T-helper 9 cell (primary cell): Measurements from ENCODE around the gene PTPRN2.
"Not testable (repeated sequence)": the region's sequence is repeated elsewhere in the genome, so short reads cannot be mapped to it uniquely, and the experiment has no call there.

ENCODE experiments used
- DNase-seq: peaks from one replicate; pipeline ENCODE4 v3.0.0-alpha.2; 2020

The PTPRN2 gene

GRCh38 chr7:158246272-158246959 is 341.2 kb downstream of the PTPRN2 start:
- DNase-seq = no peak

- DNase-seq = no peak
Measured at GRCh38 chr7:158245724-158246041, 341.9 kb downstream of the PTPRN2 start.

GRCh38 chr7:158244873-158245723 is 342.5 kb downstream of the PTPRN2 start:
- no peak for DNase-seq

GRCh38 chr7:158244430-158244829 is 343.2 kb downstream of the PTPRN2 start:
- no peak for DNase-seq

- DNase-seq = no peak
Measured at GRCh38 chr7:158241919-158242318, 345.7 kb downstream of the PTPRN2 start.

- no peak for DNase-seq
Measured at GRCh38 chr7:158240801-158241200, 346.8 kb downstream of the PTPRN2 start.

- no peak for DNase-seq
Measured at GRCh38 chr7:158239290-158239981, 348.2 kb downstream of the PTPRN2 start.

- DNase-seq = no peak
Measured at GRCh38 chr7:158238616-158239289, 348.9 kb downstream of the PTPRN2 start.

- DNase-seq = no peak
Measured at GRCh38 chr7:158237672-158238335, 349.8 kb downstream of the PTPRN2 start.

GRCh38 chr7:158236400-158236799 is 351.2 kb downstream of the PTPRN2 start:
- DNase-seq = no peak

- no peak for DNase-seq
Measured at GRCh38 chr7:158235862-158236261, 351.8 kb downstream of the PTPRN2 start.

GRCh38 chr7:158229945-158230344 is 357.7 kb downstream of the PTPRN2 start:
- DNase-seq = no peak

- DNase-seq = no peak
Measured at GRCh38 chr7:158228986-158229385, 358.6 kb downstream of the PTPRN2 start.

GRCh38 chr7:158228131-158228530 is 359.5 kb downstream of the PTPRN2 start:
- no peak for DNase-seq

GRCh38 chr7:158227258-158227984 is 360.2 kb downstream of the PTPRN2 start:
- DNase-seq = no peak

GRCh38 chr7:158216198-158216597 is 371.4 kb downstream of the PTPRN2 start:
- DNase-seq = no peak

GRCh38 chr7:158209435-158209834 is 378.2 kb downstream of the PTPRN2 start:
- no peak for DNase-seq

- no peak for DNase-seq
Measured at GRCh38 chr7:158206341-158206740, 381.3 kb downstream of the PTPRN2 start.

- no peak for DNase-seq
Measured at GRCh38 chr7:158204453-158204852, 383.2 kb downstream of the PTPRN2 start.

GRCh38 chr7:158203948-158204347 is 383.7 kb downstream of the PTPRN2 start:
- not testable (repeated sequence) for DNase-seq

- no peak for DNase-seq
Measured at GRCh38 chr7:158194365-158194900, 393.2 kb downstream of the PTPRN2 start.

GRCh38 chr7:158193446-158193845 is 394.2 kb downstream of the PTPRN2 start:
- DNase-seq = no peak
